ENCODE measurements around the gene RAPGEF3.

DNA sequence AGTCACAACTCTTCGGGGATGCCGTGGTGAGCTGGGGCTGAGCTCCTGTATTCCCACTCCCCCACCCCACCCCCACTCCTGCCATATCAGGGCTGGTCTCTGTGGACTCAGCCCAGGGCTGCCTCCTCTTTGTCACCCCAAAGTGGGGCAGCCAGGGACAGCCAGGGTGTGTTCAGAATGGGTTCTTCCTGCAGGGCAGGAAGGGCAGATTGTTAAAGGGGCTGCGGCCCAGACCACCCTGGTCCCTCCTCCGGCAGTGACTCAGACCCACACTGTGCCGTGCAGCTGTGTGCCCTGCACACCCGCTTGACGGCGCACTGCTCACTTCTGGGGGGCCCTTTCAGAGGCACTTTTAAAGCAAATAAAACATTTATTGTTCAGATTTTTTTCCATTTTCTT, 23.7 kb upstream of the RAPGEF3 start:
- TF ChIP-seq CTCF (conservative IDR thresholded peaks at IDR 0.05 in 1 of 2, IDR thresholded peaks at IDR 0.05 in 1 of 2; ENCODE audit: extremely low read depth in 1 of 2, insufficient read depth in 1 of 2, low read depth in 1 of 2, low read length in 2 of 2), result peak in 1 of 2 donors; percentile 18
- no peak for TF ChIP-seq EZH2 (IDR thresholded peaks at IDR 0.05; ENCODE audit: borderline replicate concordance, low read length)
